Caco-2 (cell line): ENCODE measurements around the gene PPP4R2. TPM values are rescaled to one million over a fixed set of nuclear protein-coding genes. Genes with fewer than 3 reads are reported as not detected.

Source experiments
- BruUV-seq: library from RNA; stranded (reverse); fragments of 400-500 nt; replicated peaks from 2 replicates; lab custom pipeline; 2021; lab: Mats Ljungman, UMichigan
- CTCF ChIA-PET: fragments of 300-600 bp; sonication (Branson Sonifier 250); formaldehyde crosslinking; loops from one replicate; lab custom pipeline; 2022; ENCODE audit warnings: antibody characterized with exemption; lab: Charles Lee
- POLR2A ChIA-PET: fragments of 300-600 bp; sonication (Branson Sonifier 250); formaldehyde crosslinking; loops from one replicate; lab custom pipeline; 2022; ENCODE audit warnings: antibody characterized with exemption; lab: Charles Lee
- DNase-seq, 2 experiments: peaks; one replicate each; pipeline versions ENCODE4 v3.0.0 to v3.0.0-alpha.2; 2020 to 2022
- H3K27me3 ChIP-seq: replicated peaks from 2 replicates; pipeline ENCODE4 v1.6.0; 2011; ENCODE audit warnings: low read length; ENCODE audit not compliant: control insufficient read depth, insufficient read depth
- H3K36me3 ChIP-seq: 2 replicates; pipeline ENCODE4 v1.5.1; 2011; ENCODE audit warnings: low read length; ENCODE audit not compliant: control insufficient read depth, insufficient read depth
- H3K4me1 ChIP-seq: fragments of 250-450 bp; sonication (Bioruptor Pico); 2 replicates; pipeline ENCODE4 v1.5.1; 2020; ENCODE audit warnings: mild to moderate bottlenecking
- H3K4me3 ChIP-seq: 2 replicates; pipeline ENCODE4 v1.5.1; 2011; ENCODE audit warnings: low read depth, mild to moderate bottlenecking, control low read depth, low read length
- H3K9me3 ChIP-seq: fragments of 250-450 bp; sonication (Bioruptor Pico); 2 replicates; pipeline ENCODE4 v1.5.1; 2020; ENCODE audit warnings: mild to moderate bottlenecking, moderate library complexity
- H3K27ac Mint-ChIP-seq: one replicate; pipeline ENCODE4 v1.8.0; 2022; ENCODE audit warnings: mixed read lengths; ENCODE audit not compliant: unreplicated experiment
- H3K27me3 Mint-ChIP-seq: one replicate; pipeline ENCODE4 v1.8.0; 2022; ENCODE audit warnings: mixed read lengths; ENCODE audit not compliant: insufficient read depth, unreplicated experiment
- H3K36me3 Mint-ChIP-seq: one replicate; pipeline ENCODE4 v1.8.0; 2022; ENCODE audit warnings: mild to moderate bottlenecking, mixed read lengths; ENCODE audit not compliant: insufficient read depth, unreplicated experiment
- H3K4me1 Mint-ChIP-seq: one replicate; pipeline ENCODE4 v1.8.0; 2022; ENCODE audit warnings: low read depth, mixed read lengths; ENCODE audit not compliant: unreplicated experiment
- H3K4me3 Mint-ChIP-seq: one replicate; pipeline ENCODE4 v1.8.0; 2022; ENCODE audit warnings: mild to moderate bottlenecking, moderate library complexity, mixed read lengths; ENCODE audit not compliant: unreplicated experiment
- H3K9me3 Mint-ChIP-seq: one replicate; pipeline ENCODE4 v1.8.0; 2022; ENCODE audit warnings: mixed read lengths; ENCODE audit not compliant: unreplicated experiment
- CTCF ChIP-seq, 2 experiments: fragments of 200-600 bp in 1 of 2; IDR thresholded peaks; 1 replicate in 1 of 2; 2 replicates in 1 of 2; pipeline versions ENCODE4 v1.5.1 to v1.8.0; 2011 to 2022; ENCODE audit warnings: antibody characterized with exemption in 1 of 2, control low read depth in 1 of 2, inconsistent platforms in 1 of 2, low read depth in 1 of 2, low read length in 1 of 2, mild to moderate bottlenecking in 1 of 2, moderate library complexity in 1 of 2; ENCODE audit not compliant: insufficient read depth in 1 of 2, severe bottlenecking in 1 of 2, unreplicated experiment in 1 of 2
- intact Hi-C: fragments of 100-400 bp; cut with micrococcal nuclease; formaldehyde crosslinking; loops from one replicate; pipeline ENCODE4 v1.10.0; 2022; ENCODE audit not compliant: unreplicated experiment
- total RNA-seq: library from RNA; stranded (reverse); gene quantifications from 2 replicates; pipeline ENCODE4 v1.2.3, GENCODE V29; 2022

Gene PPP4R2
- total RNA-seq, 1 experiment from 2014 or later, result 91.3 TPM

DNA sequence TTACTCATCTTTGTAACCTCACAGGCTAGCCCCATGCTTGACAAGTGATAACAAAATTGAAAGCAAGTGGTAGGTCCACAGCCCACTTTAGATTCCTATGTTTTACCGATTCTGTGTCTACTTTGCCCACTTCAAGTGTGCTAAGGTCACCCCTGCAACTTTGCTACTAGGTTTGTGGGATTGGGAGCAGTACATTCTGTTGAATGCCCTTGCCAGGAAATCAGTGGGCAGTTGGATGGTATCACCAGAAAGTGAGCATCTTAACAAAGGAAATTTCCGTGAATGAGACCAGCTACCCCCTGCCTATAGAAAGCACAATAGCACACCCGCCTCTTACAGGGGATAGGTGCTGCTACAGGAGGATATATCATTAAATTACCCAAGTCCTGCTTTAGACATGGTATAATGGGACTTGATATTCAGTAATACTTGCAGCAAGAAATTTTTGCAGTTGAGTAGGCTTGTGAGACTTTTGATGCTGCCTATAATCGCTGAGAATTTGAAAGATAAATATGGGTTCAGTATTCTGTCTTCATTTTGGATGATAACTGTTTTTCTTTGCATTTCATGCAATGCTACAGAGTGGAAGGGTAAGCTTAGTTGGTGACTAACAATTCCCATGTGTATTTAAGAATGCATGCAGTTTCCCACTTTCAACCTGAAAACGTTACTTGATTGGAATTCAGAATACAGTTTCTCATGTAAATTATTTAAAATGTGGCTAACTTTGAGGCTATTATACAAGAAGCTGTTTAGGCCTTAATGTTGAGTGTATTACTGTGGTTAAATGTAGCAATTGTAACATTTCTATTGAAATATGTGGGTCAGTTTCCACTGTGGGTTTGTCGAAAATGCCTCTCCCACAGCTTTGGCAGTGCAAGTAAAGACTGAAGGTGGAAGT, 74.3 kb downstream of the PPP4R2 start:
- no TSS peak for BruUV-seq
- Mint-ChIP-seq H3K9me3 (no peaks in the 10 kb centered on the region), H3K4me1 (no peaks in the 10 kb centered on the region), H3K27me3 (no peaks in the 10 kb centered on the region), H3K4me3 (no peak overlapping the region), H3K36me3 (peaks cover 28% of the 10 kb centered on the region), H3K27ac (no peak overlapping the region)
- CTCF ChIA-PET, result no interaction called here
- POLR2A ChIA-PET, result no interaction called here
- DNase-seq, result no peak
- Histone ChIP-seq H3K4me3 (no peak overlapping the region), H3K27me3 (no peaks in the 10 kb centered on the region), H3K36me3 (no peaks in the 10 kb centered on the region), H3K9me3 (no peaks in the 10 kb centered on the region), H3K4me1 (no peaks in the 10 kb centered on the region)
- TF ChIP-seq CTCF (IDR thresholded peaks at IDR 0.05; ENCODE audit: insufficient read depth in 1 of 2, low read depth in 1 of 2, low read length in 1 of 2, severe bottlenecking in 1 of 2, unreplicated experiment in 1 of 2), result no peak
- intact Hi-C loops, result no loop called here

GRCh38 chr3:73071952-73072351, 75.3 kb downstream of the PPP4R2 start:
- H3K4me3 Mint-ChIP-seq, result no peak overlapping the region
- BruUV-seq, result no TSS peak

DNA sequence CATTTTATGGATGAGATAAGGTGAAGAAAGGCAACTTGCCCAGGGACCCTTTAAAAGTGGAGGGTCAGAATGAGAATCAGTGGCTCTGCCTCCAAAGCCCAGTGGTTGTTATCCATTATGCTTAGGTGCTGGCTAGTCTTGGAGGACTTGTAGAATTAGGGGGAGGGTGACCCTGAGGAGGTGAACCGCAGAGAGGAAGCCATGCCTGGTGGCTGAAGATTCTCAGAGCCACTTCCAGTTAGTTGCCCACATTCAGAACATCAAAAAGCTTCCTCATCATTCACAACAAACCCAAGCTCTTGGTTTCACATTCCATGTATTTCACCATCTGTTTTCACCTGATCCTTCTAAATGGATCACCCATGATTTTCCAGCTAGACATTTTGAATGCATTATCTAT, 76.0 kb downstream of the PPP4R2 start:
- H3K27me3 Mint-ChIP-seq, result no peaks in the 10 kb centered on the region
- no peak for TF ChIP-seq CTCF (IDR thresholded peaks at IDR 0.05; ENCODE audit: insufficient read depth in 1 of 2, low read depth in 1 of 2, low read length in 1 of 2, severe bottlenecking in 1 of 2, unreplicated experiment in 1 of 2)
- H3K4me1 ChIP-seq, result no peaks in the 10 kb centered on the region
- DNase-seq, result no peak
- H3K4me3 ChIP-seq, result no peak overlapping the region
- no peaks in the 10 kb centered on the region for H3K36me3 ChIP-seq
- no peaks in the 10 kb centered on the region for H3K27me3 ChIP-seq
- no peak overlapping the region for H3K27ac Mint-ChIP-seq
- BruUV-seq, result no TSS peak
- ChIA-PET CTCF (interaction anchor here (0.6 kb wide), 1 partner anchor 16 kb away, joined by 3 read pairs; no protein-coding TSS in a partner anchor), POLR2A (no interaction called here)
- no peaks in the 10 kb centered on the region for H3K9me3 ChIP-seq
- H3K4me1 Mint-ChIP-seq, result no peaks in the 10 kb centered on the region
- peaks cover 22% of the 10 kb centered on the region for H3K36me3 Mint-ChIP-seq
- H3K4me3 Mint-ChIP-seq, result no peak overlapping the region
- no peaks in the 10 kb centered on the region for H3K9me3 Mint-ChIP-seq
- intact Hi-C loops, result no loop called here

More at GRCh38 chr3:73071952-73072351, 75.3 kb downstream of the PPP4R2 start:
- ChIA-PET CTCF (no interaction called here), POLR2A (no interaction called here)
- H3K9me3 ChIP-seq, result no peaks in the 10 kb centered on the region
- intact Hi-C loops, result no loop called here
- H3K9me3 Mint-ChIP-seq, result no peaks in the 10 kb centered on the region
- H3K36me3 Mint-ChIP-seq, result peaks cover 22% of the 10 kb centered on the region
- DNase-seq, result no peak
- H3K4me3 ChIP-seq, result no peak overlapping the region
- H3K4me1 Mint-ChIP-seq, result no peaks in the 10 kb centered on the region
- no peak overlapping the region for H3K27ac Mint-ChIP-seq
- no peaks in the 10 kb centered on the region for H3K27me3 ChIP-seq
- no peaks in the 10 kb centered on the region for H3K27me3 Mint-ChIP-seq
- no peaks in the 10 kb centered on the region for H3K36me3 ChIP-seq
- no peak for TF ChIP-seq CTCF (IDR thresholded peaks at IDR 0.05; ENCODE audit: insufficient read depth in 1 of 2, low read depth in 1 of 2, low read length in 1 of 2, severe bottlenecking in 1 of 2, unreplicated experiment in 1 of 2)
- H3K4me1 ChIP-seq, result no peaks in the 10 kb centered on the region
